PFSK-1 (cell line): ENCODE results near the gene HOMER1.

Source experiments
- POLR2AphosphoS5 ChIP-seq: IDR thresholded peaks from 2 replicates; pipeline ENCODE4 v1.6.1; 2012; ENCODE audit warnings: low read depth, mild to moderate bottlenecking, control low read depth, low read length, moderate library complexity
- SIN3A ChIP-seq: IDR thresholded peaks from 2 replicates; pipeline ENCODE4 v1.6.1; 2012; ENCODE audit warnings: mild to moderate bottlenecking, low read length, moderate library complexity, borderline replicate concordance; ENCODE audit not compliant: insufficient read depth
- TAF1 ChIP-seq: IDR thresholded peaks from 2 replicates; pipeline ENCODE4 v1.6.1; 2012; ENCODE audit warnings: low read length, control low read depth, borderline replicate concordance; ENCODE audit not compliant: insufficient read depth

- TF ChIP-seq POLR2AphosphoS5 (no peak), TAF1 (no peak), SIN3A (no peak)
These were observed 32.9 kb downstream of the HOMER1 start for GRCh38 chr5:79480991-79481390.
